GM19372 (cell line): ENCODE results near the gene CCDC167.
"Not testable (repeated sequence)": the region's sequence is repeated elsewhere in the genome, so short reads cannot be mapped to it uniquely, and the experiment has no call there.

ENCODE experiments used
- ATAC-seq: cut with Tn5 transposase; IDR thresholded peaks from one replicate; pipeline ENCODE4 v1.9.1; 2021; ENCODE audit warnings: mild to moderate bottlenecking, low read depth, moderate library complexity; ENCODE audit not compliant: unreplicated experiment

Gene CCDC167

GRCh38 chr6:37512400-37513011 is 12.8 kb upstream of the CCDC167 start:
- ATAC-seq = no peak

- ATAC-seq = no peak
Observed at GRCh38 chr6:37511910-37512399, 12.3 kb upstream of the CCDC167 start.

GRCh38 chr6:37511201-37511600 is 11.5 kb upstream of the CCDC167 start:
- ATAC-seq = no peak

- no peak for ATAC-seq
Observed at GRCh38 chr6:37507690-37508421, 8.2 kb upstream of the CCDC167 start.

- no peak for ATAC-seq
Observed at GRCh38 chr6:37507077-37507476, 7.4 kb upstream of the CCDC167 start.

DNA sequence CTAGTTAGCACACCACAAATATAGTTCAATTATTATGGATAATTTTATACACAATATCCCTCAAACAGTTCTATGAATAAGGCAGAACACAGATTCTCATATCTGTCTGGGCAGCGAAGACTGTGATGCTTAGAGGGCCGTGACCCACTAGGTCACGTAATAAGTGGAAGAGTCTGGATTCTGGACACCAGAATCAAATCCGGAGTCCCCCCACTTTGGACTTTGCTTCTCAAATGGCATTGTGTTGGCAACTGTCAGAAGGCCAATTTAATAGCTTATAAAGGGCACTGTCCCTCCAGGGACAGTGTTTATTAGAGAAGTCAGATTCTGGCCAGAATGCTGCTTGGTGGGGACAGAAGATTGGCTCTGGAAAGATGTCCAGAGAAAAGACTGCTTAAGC is 6.8 kb upstream of the CCDC167 start:
- no peak for ATAC-seq

- ATAC-seq = no peak
Observed at GRCh38 chr6:37504024-37504423, 4.3 kb upstream of the CCDC167 start.

- ATAC-seq = no peak
Observed at GRCh38 chr6:37503309-37503965, 3.7 kb upstream of the CCDC167 start.

- ATAC-seq = no peak
Observed at GRCh38 chr6:37502703-37503291, 3.1 kb upstream of the CCDC167 start.

DNA sequence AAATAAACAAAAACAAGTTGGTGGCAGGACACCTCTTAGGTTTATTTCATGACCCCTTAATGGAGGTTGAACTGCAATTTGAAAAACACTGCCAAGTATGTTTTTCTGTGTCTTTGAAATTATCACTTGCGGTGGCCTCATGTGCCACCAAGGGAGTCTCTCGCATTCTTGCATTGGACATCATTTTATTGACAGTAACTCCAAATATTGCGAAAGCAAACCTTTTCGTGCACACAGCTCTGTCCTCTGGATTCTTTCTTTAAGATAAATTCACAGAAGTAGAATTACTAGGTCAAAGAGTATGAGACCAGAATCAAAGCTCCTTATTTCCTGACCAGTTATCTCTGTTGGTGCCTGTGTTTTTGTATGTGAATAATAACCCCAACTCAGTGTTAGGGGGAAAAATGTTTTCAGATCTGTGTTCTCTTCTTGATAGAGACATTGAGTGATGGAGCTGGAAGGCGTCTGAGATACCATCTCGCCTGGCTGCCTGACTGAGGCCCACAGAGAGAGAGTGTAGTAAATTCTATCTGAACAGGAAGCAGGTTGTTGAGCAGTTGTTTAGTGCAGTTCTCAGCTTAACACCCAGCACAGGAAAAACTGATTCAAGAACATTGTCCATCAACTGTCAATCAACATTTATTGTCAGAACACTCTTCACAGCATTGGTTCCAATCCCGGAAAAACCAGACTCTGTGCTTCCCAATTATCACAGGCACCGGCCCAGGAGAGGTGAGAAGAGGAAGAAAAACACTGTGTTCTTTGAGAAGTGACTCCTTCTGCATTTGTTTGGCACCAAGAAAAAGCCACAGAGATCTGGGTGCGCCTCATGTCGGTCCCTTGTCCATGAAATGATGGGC is 2.2 kb upstream of the CCDC167 start:
- no peak for ATAC-seq

DNA sequence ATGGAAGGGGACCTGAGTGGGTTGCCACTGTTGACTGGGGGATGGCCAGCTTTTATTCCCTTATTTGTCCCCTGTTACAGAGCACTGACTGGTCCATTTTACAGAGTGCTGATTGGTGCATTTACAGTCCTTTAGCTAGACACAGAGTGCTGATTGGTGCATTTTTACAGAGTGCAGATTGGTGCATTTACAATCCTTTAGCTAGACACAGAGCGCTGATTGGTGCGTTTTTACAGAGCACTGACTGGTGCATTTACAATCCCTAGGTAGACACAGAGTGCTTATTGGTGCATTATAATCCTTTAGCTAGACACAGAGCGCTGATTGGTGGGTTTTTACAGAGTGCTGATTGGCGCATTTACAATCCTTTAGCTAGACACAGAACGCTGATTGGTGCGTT is 1.2 kb upstream of the CCDC167 start:
- not testable (repeated sequence) for ATAC-seq

DNA sequence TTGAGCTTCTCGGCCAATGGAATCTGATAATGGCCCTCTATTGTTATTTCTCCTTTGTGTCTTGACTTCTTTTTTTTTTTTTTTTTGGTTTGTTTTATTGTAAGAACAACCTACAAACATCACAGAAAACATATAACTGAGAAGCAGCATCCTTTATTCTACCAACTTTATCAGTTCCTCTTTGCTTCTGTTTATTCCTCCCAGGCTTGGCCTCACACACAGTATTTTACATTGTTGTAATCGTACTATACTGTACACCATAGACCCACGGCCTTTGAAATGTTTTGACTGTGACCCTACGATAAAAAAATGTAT is 558 bp upstream of the CCDC167 start:
- ATAC-seq = no peak

GRCh38 chr6:37496951-37497885 is 2.5 kb downstream of the CCDC167 start:
- no peak for ATAC-seq

DNA sequence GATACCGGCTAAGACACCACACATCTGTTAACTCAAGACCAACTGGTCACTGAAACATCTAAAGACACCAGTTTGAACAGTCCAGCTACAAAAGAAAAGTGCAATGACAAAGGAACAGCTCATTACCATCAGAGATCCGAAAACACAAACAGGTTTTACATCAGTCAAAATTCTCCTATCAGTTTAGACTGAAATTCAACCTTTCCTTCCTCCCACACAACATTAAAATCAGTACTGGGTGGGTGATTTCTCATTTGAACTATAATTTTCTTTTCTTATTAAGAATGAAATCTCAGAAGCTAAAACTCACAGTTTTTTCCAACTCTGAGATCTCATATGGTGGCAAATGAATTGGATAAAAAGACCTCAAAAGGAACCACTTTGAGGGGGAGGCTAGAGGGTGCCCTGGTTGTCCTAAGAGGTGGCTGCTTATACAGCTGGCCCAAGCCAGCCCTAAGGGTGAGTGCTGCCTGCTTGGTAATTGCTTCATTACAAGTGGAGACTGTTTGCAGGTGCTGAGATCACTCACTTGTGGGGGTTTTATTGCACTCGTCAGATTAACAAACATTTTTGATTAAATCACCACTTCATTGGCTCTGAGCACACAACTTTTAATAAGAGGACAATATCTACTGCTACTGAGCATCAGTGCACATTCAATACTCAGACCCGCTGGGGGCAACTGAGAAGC is 4.3 kb downstream of the CCDC167 start:
- ATAC-seq = no peak

GRCh38 chr6:37493661-37493995 is 6.1 kb downstream of the CCDC167 start:
- no peak for ATAC-seq

GRCh38 chr6:37492991-37493660 is 6.6 kb downstream of the CCDC167 start:
- no peak for ATAC-seq

DNA sequence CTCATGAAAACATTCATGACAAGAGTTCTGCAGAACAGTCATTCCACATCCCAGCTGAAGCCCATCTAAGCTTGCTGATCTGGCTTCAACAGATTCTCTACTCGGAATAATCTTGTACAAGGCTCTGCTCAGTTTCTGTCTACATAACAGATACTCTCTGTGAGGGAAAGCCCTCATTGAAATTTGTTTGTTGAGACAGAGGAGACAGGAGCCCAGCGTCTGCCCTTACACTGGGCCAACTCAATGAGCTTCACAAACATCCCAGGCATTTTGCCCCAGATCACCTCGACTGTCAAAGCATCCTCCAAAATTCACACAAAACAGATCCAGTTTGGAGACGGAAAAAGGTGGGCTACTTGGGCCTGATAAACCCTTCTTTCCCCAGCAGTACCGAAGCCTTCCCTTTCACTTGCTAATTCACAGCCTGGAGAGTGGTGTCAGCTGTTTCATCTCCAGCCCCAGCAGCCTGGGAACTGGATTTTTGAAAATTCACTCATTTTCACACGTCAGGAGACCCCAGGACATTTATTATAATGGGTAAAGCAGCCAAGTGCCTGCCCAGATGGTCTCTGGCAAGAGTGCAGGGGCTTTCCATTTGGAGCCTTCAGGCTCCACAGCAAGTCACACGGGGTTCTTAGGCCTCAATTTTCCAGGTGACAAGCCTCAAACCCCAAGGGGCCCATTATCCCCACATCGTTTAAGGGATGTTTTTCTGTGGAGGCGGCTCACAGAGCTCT is 7.3 kb downstream of the CCDC167 start:
- ATAC-seq = no peak

GRCh38 chr6:37491830-37492208 is 7.9 kb downstream of the CCDC167 start:
- no peak for ATAC-seq
